Measurements from ENCODE around the gene CASP8AP2. TPM values are rescaled to one million over a fixed set of nuclear protein-coding genes. Genes with fewer than 3 reads are reported as not detected.
"Not testable (repeated sequence)": the region's sequence is repeated elsewhere in the genome, so short reads cannot be mapped to it uniquely, and the experiment has no call there.

The CASP8AP2 gene
- total RNA-seq, 2 experiments from 2014 or later: 32.4 to 34.2 TPM

GRCh38 chr6:89794324-89794723 is 35.4 kb upstream of the CASP8AP2 start:
- peak overlapping the region; percentile 25 for H3K4me3 Mint-ChIP-seq
- CTCF ChIA-PET: interaction anchor here (2.0 kb wide), 1 partner anchor 25 kb away, joined by 4 read pairs; the partner anchor contains the start of gene MDN1
- intact Hi-C loops (cut with micrococcal nuclease): no loop called here

GRCh38 chr6:89797317-89797716 is 32.4 kb upstream of the CASP8AP2 start:
- CTCF ChIA-PET: no interaction called here
- H3K36me3 Mint-ChIP-seq: peaks cover 36% of the 10 kb centered on the region
- intact Hi-C loops (cut with micrococcal nuclease): no loop called here
- no peak overlapping the region for H3K4me3 Mint-ChIP-seq
- H3K4me1 Mint-ChIP-seq (ENCODE audit: low read depth): peaks cover 25% of the 10 kb centered on the region
- no peaks in the 10 kb centered on the region for H3K27me3 Mint-ChIP-seq
- DNase-seq: no peak
- no peak overlapping the region for H3K27ac Mint-ChIP-seq
- H3K9me3 Mint-ChIP-seq: no peaks in the 10 kb centered on the region
- POLR2A ChIA-PET: no interaction called here

More at GRCh38 chr6:89794324-89794723, 35.4 kb upstream of the CASP8AP2 start:
- Mint-ChIP-seq H3K9me3 (no peaks in the 10 kb centered on the region), H3K27ac (peak overlapping the region; percentile 14), H3K36me3 (peaks cover 46% of the 10 kb centered on the region), H3K4me1 (ENCODE audit: low read depth) (peaks cover 25% of the 10 kb centered on the region), H3K27me3 (no peaks in the 10 kb centered on the region)
- POLR2A ChIA-PET: interaction anchor here (1.7 kb wide), 1 partner anchor 25 kb away, joined by 4 read pairs; the partner anchor contains the start of gene MDN1
- DNase-seq: peak; percentile 29

GRCh38 chr6:89799096-89799495 is 30.6 kb upstream of the CASP8AP2 start:
- no peak overlapping the region for H3K4me3 Mint-ChIP-seq
- CTCF ChIA-PET: no interaction called here

GRCh38 chr6:89799756-89800155 is 29.9 kb upstream of the CASP8AP2 start:
- H3K4me3 Mint-ChIP-seq: no peak overlapping the region
- H3K27ac Mint-ChIP-seq: no peak overlapping the region
- peaks cover 6% of the 10 kb centered on the region for H3K4me1 Mint-ChIP-seq (ENCODE audit: low read depth)
- intact Hi-C loops (cut with micrococcal nuclease): no loop called here
- H3K9me3 Mint-ChIP-seq: no peaks in the 10 kb centered on the region
- H3K36me3 Mint-ChIP-seq: peaks cover 24% of the 10 kb centered on the region
- ChIA-PET CTCF (interaction anchor here (1.0 kb wide), 1 partner anchor 20 kb away, joined by 3 read pairs; the partner anchor contains the start of gene MDN1), POLR2A (interaction anchor here (0.6 kb wide), 1 partner anchor 106 kb away, joined by 3 read pairs; no protein-coding TSS in a partner anchor)
- no peaks in the 10 kb centered on the region for H3K27me3 Mint-ChIP-seq
- DNase-seq: no peak

More at GRCh38 chr6:89799096-89799495, 30.6 kb upstream of the CASP8AP2 start:
- Mint-ChIP-seq H3K27me3 (no peaks in the 10 kb centered on the region), H3K27ac (peak overlapping the region; percentile 30), H3K4me1 (ENCODE audit: low read depth) (peaks cover 13% of the 10 kb centered on the region), H3K9me3 (no peaks in the 10 kb centered on the region), H3K36me3 (peaks cover 28% of the 10 kb centered on the region)
- POLR2A ChIA-PET: interaction anchor here (0.6 kb wide), 1 partner anchor 107 kb away, joined by 3 read pairs; no protein-coding TSS in a partner anchor
- intact Hi-C loops (cut with micrococcal nuclease): no loop called here
- DNase-seq: no peak

- peaks cover 12% of the 10 kb centered on the region for H3K36me3 Mint-ChIP-seq
- intact Hi-C loops (cut with micrococcal nuclease): no loop called here
- peaks cover 8% of the 10 kb centered on the region for H3K4me1 Mint-ChIP-seq (ENCODE audit: low read depth)
- CTCF ChIA-PET: no interaction called here
- no peaks in the 10 kb centered on the region for H3K27me3 Mint-ChIP-seq
- POLR2A ChIA-PET: no interaction called here
- no peak overlapping the region for H3K27ac Mint-ChIP-seq
- DNase-seq: no peak
- H3K9me3 Mint-ChIP-seq: no peaks in the 10 kb centered on the region
- no peak overlapping the region for H3K4me3 Mint-ChIP-seq
Measured at GRCh38 chr6:89803271-89803670, 26.4 kb upstream of the CASP8AP2 start.

GRCh38 chr6:89805814-89806371 is 23.8 kb upstream of the CASP8AP2 start:
- no peaks in the 10 kb centered on the region for H3K9me3 Mint-ChIP-seq
- CTCF ChIA-PET: no interaction called here

GRCh38 chr6:89807581-89807980 is 22.1 kb upstream of the CASP8AP2 start:
- Mint-ChIP-seq H3K4me3 (no peak overlapping the region), H3K4me1 (ENCODE audit: low read depth) (peaks cover 16% of the 10 kb centered on the region), H3K36me3 (peaks cover 5% of the 10 kb centered on the region), H3K27ac (no peak overlapping the region), H3K9me3 (no peaks in the 10 kb centered on the region), H3K27me3 (no peaks in the 10 kb centered on the region)
- intact Hi-C loops (cut with micrococcal nuclease): no loop called here
- POLR2A ChIA-PET: no interaction called here
- CTCF ChIA-PET: no interaction called here
- no peak for DNase-seq

More at GRCh38 chr6:89805814-89806371, 23.8 kb upstream of the CASP8AP2 start:
- POLR2A ChIA-PET: no interaction called here
- Mint-ChIP-seq H3K4me1 (ENCODE audit: low read depth) (peaks cover 16% of the 10 kb centered on the region), H3K36me3 (peaks cover 8% of the 10 kb centered on the region), H3K27me3 (no peaks in the 10 kb centered on the region), H3K4me3 (no peak overlapping the region), H3K27ac (no peak overlapping the region)
- intact Hi-C loops (cut with micrococcal nuclease): no loop called here
- no peak for DNase-seq

GRCh38 chr6:89813422-89813821 is 16.3 kb upstream of the CASP8AP2 start:
- H3K36me3 Mint-ChIP-seq; DNase-seq; H3K4me3 Mint-ChIP-seq; intact Hi-C loops (cut with micrococcal nuclease); H3K27ac Mint-ChIP-seq; CTCF ChIA-PET; H3K27me3 Mint-ChIP-seq; POLR2A ChIA-PET; H3K9me3 Mint-ChIP-seq: not testable (repeated sequence)
- H3K4me1 Mint-ChIP-seq (ENCODE audit: low read depth): peaks cover 32% of the 10 kb centered on the region

GRCh38 chr6:89817481-89817880 is 12.2 kb upstream of the CASP8AP2 start:
- ChIA-PET POLR2A (no interaction called here), CTCF (no interaction called here)
- H3K27ac Mint-ChIP-seq: peak overlapping the region; percentile 6
- peak overlapping the region; percentile 98 for H3K4me3 Mint-ChIP-seq
- peaks cover 3% of the 10 kb centered on the region for H3K36me3 Mint-ChIP-seq
- H3K4me1 Mint-ChIP-seq (ENCODE audit: low read depth): peaks cover 35% of the 10 kb centered on the region
- intact Hi-C loops (cut with micrococcal nuclease): no loop called here
- no peak for DNase-seq
- H3K27me3 Mint-ChIP-seq: no peaks in the 10 kb centered on the region
- H3K9me3 Mint-ChIP-seq: no peaks in the 10 kb centered on the region

- intact Hi-C loops (cut with micrococcal nuclease): loop anchor here (1.0 to 2.0 kb wide), 3 partner anchors 10 to 768 kb away; partner anchors contain the start of genes CASP8AP2 and MAP3K7
- CTCF ChIA-PET: interaction anchor here (1.2 to 3.0 kb wide), 4 partner anchors 11 to 167 kb away, joined by 4 to 25 read pairs (median 4); partner anchors contain the start of gene CASP8AP2
- Mint-ChIP-seq H3K4me3 (peak overlapping the region; percentile 98), H3K27ac (peak overlapping the region; percentile 97), H3K27me3 (no peaks in the 10 kb centered on the region), H3K9me3 (no peaks in the 10 kb centered on the region), H3K4me1 (ENCODE audit: low read depth) (peaks cover 34% of the 10 kb centered on the region), H3K36me3 (peaks cover 3% of the 10 kb centered on the region)
- DNase-seq: no peak
- POLR2A ChIA-PET: interaction anchor here (1.0 to 2.2 kb wide), 9 partner anchors 10 to 738 kb away, joined by 3 to 55 read pairs (median 4); partner anchors contain the start of genes CASP8AP2 and PNRC1
Measured at GRCh38 chr6:89818977-89819335, 10.7 kb upstream of the CASP8AP2 start.

- POLR2A ChIA-PET: interaction anchor here (1.0 to 2.2 kb wide), 11 partner anchors 10 to 739 kb away, joined by 3 to 55 read pairs (median 4); partner anchors contain the start of genes CASP8AP2 and PNRC1
- peak; percentile 94 for DNase-seq
- Mint-ChIP-seq H3K36me3 (peaks cover 3% of the 10 kb centered on the region), H3K9me3 (no peaks in the 10 kb centered on the region), H3K4me1 (ENCODE audit: low read depth) (peaks cover 28% of the 10 kb centered on the region), H3K27ac (peak within 1 kb of the TSS; percentile 97), H3K27me3 (no peaks in the 10 kb centered on the region), H3K4me3 (peak within 1 kb of the TSS; percentile 98)
- intact Hi-C loops (cut with micrococcal nuclease): loop anchor here (1.0 to 10.0 kb wide), 7 partner anchors 10 to 768 kb away; partner anchors contain the start of genes ANKRD6, CASP8AP2, MAP3K7 and UBE2J1
- CTCF ChIA-PET: interaction anchor here (0.7 to 3.0 kb wide), 8 partner anchors 10 to 387 kb away, joined by 3 to 25 read pairs (median 4); partner anchors contain the start of genes ANKRD6, CASP8AP2 and LYRM2
Measured at GRCh38 chr6:89819336-89820130, 10.1 kb upstream of the CASP8AP2 start, which contains the start of gene MDN1. MDN1 (minus strand) TSS chr6:89819794; CDS start chr6:89819607, 187 bp downstream.

- Mint-ChIP-seq H3K9me3 (no peaks in the 10 kb centered on the region), H3K4me1 (ENCODE audit: low read depth) (peaks cover 8% of the 10 kb centered on the region), H3K36me3 (peaks cover 9% of the 10 kb centered on the region), H3K4me3 (no peak overlapping the region), H3K27me3 (no peaks in the 10 kb centered on the region), H3K27ac (no peak overlapping the region)
- DNase-seq: no peak
- intact Hi-C loops (cut with micrococcal nuclease): loop anchor here (5.0 to 10.0 kb wide), 5 partner anchors 391 to 651 kb away; partner anchors contain the start of genes ANKRD6 and UBE2J1
- POLR2A ChIA-PET: no interaction called here
- CTCF ChIA-PET: no interaction called here
Measured at GRCh38 chr6:89826029-89826528, 3.6 kb upstream of the CASP8AP2 start.

Data from activated CD4-positive, alpha-beta memory T cell treated with anti-CD3 and anti-CD28 coated beads for 36 hours (primary cell).